Ishikawa (cell line): ENCODE measurements around the gene TEAD1.

Source experiments
- CEBPB ChIP-seq: IDR thresholded peaks from 2 replicates; pipeline ENCODE4 v1.6.1; 2012
- CREB1 ChIP-seq: IDR thresholded peaks from 2 replicates; pipeline ENCODE4 v1.6.1; 2012; ENCODE audit warnings: low read depth
- EP300 ChIP-seq: IDR thresholded peaks from 2 replicates; pipeline ENCODE4 v1.6.1; 2012; ENCODE audit warnings: borderline replicate concordance
- RAD21 ChIP-seq: IDR thresholded peaks from 2 replicates; pipeline ENCODE4 v1.6.1; 2012; ENCODE audit warnings: low read depth
- TAF1 ChIP-seq: IDR thresholded peaks from 2 replicates; pipeline ENCODE4 v1.6.1; 2012; ENCODE audit warnings: low read depth, mild to moderate bottlenecking

- TF ChIP-seq TAF1 (no peak), RAD21 (no peak), CREB1 (no peak), EP300 (no peak), CEBPB (no peak)
These were observed 23.8 kb downstream of the TEAD1 start for GRCh38 chr11:12698048-12698447.
